HL-60/S4 treated with retinoic acid at 250 ng/mL for 4 days and 3 days (cell line): ENCODE measurements around the gene SMIM44.
"Not testable (repeated sequence)": the region's sequence is repeated elsewhere in the genome, so short reads cannot be mapped to it uniquely, and the experiment has no call there.

ENCODE experiments used
- in situ Hi-C: fragments of 300-500 bp; cut with MboI; formaldehyde crosslinking; loops from 2 replicates; pipeline ENCODE4 v1.7.0; 2022; ENCODE audit warnings: low sequenced_read_pairs

Gene SMIM44

DNA sequence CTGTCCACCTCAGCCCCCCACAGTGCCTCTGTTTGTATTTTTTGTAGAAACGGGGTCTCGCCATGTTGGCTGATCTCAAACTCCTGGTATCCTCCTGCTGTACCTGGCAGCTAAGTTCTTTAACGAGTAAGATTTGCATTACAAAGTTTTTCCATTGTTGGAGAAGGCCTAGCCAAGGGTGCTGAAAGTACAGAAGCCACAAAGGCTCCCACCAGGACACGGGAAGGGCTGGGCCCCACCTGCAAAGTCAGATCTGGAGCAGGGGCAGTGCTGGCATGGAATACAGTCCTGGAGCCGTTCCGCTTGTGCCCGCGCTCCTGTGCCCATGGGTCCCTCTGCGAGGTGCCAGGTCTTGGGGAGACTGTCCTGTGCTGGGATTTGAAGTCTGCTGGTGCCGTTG, 35.0 kb upstream of the SMIM44 start:
- in situ Hi-C loops = no loop called here

DNA sequence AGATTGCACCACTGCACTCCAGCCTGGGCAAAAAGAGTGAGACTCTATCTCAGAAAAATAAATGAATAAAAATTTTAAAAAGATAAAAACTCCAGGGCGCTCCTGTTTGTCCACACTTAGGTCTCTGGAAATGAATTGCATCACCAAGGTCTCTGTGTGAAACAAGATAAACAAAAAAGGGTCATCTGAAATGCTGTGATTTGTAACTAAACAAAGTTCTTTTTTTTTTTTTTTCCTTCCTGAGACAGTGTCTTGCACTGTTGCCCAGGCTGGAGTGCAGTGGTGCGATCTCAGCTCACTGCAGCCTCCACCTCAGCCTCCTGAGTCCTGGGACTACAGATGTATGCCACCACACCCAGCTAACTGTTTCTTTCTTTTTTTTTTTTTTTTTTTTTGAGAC, 34.4 kb upstream of the SMIM44 start:
- in situ Hi-C loops = no loop called here

DNA sequence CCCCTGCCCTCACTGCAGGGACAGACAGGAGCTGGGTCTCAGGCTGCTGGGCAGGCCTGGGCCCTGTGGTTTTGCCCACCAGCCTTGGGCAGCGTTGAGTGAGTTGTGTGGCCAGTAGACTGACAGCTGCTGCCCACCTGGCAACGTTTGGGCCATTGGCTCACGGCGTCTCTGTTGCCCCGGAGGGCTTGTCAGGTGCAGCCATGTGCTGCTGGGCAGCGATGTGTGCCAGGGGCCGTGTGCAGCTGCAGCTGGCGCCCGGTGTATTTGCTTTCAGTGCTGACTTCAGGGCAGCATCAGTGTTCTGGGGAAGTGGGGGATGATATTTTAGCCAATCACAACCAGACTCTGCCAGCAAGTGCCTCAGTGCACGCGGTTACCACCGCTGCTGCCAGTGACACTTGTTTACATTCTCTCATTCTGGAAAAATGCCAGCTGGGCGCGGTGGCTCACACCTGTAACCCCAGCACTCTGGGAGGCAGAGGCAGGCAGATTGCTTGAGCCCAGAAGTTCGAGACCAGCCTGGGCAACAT, 33.5 kb upstream of the SMIM44 start:
- in situ Hi-C loops = no loop called here

DNA sequence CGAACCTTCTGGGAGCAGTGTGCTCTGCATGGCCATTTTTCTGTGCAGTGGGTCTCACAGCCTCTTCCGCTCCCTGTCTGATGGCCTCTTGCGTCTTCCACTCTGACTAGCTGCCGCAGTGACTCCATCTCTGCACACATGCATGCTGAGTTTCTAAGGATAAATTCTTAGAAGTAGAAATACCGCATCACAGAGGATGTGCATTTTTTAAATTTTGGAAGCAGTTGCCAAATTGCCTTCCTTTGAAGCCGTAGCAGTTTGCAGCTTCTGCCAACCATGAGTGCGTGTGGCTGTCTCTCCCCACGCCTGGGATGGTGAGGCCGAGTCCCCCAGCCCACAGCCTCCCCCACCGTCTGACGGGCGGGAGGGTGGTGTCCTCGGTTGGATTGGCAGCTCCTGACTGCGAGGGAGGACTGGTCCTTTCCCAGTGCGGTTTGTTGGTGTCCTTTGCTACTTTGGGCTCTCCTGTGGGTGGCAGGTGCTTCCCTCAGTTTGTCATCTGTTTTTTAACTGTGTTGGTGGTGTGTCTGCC, 32.7 kb upstream of the SMIM44 start:
- in situ Hi-C loops = no loop called here

DNA sequence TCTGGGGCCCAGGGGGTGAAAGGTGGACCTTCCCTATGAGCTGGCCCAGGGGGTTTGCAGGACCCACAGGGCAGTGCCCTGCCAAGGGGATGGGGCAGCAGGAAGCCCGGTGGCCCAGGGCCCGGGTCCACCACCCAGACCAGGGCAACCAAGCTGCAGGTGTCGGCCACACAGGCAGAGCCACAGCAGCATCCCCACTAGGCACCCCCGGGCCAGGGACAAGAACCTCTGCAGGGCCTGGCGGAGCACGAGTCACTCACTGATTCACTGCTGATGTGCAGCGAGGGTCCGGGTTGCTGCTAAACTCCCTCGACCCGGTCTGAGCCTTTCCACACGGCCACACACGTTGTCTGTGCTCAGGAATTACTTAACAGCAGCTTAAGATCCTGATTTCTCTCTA, 31.7 kb upstream of the SMIM44 start:
- in situ Hi-C loops = no loop called here

DNA sequence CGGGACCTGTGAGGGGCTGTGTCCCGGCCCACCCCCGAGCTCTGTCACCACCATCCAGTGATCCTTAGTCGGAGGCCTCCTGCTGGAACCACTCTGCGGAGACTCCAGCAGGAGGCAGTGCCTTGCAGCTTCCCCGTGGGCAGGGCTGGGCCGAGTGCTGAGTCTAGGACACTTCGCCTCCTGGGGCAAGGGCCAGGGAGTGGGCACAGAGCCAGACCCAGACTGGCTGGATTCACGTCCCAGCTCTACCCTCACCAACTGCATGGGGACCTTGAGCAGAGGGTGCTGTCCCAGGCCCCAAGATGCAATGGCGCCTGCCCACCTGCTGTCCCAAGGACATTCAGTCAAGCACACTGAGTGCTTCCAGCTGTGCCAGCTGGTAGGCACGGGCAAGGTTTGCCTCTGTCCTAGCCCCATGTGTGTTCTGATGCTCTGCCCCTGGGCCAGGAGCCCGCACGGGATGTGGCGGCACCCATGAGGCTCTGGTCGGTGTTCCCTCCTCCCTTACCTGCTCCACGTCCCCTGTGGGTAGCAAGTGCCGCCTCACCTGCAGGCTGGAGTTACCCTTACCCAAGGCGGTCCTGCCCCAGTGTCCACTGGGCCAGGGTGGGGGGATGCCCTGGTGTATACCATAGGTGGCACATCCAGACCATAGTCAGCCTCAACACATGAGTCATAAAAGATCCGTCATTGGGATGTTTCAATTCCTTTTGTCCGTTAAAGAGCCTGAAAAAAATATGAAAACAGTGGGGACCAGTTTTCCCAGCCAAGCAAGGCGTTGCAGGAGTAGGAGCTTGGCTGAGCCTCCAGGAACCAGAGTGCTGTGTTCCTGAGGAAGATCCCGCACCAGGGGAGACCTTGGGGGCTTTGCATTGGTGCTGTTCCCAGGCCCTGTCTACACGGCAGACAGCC, 30.2 kb upstream of the SMIM44 start:
- in situ Hi-C loops = no loop called here

DNA sequence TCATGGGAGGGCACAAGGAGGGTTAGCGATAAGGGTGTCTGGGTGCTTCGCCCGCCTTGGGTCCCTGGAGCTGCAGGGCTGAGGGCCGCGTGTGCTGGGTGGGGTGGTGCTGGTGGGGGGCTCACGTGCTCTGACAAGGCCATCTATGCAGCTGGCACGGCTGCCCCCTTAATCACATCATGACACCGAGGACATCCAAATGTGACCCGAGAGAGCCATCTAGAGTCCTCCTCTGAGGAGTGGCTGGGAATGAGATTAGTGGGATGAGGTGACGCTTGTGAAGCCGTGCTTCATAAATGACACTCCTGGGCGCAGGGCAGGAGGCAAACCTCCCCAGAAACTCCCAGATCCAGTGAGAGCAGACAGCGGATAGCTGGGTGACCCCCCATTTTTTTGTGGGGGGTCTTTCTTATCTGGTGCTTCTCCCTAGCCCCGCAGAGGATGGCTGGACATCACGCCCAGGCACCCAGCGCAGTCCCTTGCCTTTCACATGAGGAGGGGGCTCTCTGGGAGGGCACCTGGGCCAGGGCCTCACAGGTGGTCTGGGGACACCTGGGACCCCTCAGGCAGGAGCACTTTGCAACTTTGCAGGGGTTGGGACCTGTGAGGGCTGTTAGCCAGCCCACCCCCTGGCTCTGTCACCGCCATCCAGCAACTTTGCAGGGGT, 29.5 kb upstream of the SMIM44 start:
- in situ Hi-C loops = no loop called here

DNA sequence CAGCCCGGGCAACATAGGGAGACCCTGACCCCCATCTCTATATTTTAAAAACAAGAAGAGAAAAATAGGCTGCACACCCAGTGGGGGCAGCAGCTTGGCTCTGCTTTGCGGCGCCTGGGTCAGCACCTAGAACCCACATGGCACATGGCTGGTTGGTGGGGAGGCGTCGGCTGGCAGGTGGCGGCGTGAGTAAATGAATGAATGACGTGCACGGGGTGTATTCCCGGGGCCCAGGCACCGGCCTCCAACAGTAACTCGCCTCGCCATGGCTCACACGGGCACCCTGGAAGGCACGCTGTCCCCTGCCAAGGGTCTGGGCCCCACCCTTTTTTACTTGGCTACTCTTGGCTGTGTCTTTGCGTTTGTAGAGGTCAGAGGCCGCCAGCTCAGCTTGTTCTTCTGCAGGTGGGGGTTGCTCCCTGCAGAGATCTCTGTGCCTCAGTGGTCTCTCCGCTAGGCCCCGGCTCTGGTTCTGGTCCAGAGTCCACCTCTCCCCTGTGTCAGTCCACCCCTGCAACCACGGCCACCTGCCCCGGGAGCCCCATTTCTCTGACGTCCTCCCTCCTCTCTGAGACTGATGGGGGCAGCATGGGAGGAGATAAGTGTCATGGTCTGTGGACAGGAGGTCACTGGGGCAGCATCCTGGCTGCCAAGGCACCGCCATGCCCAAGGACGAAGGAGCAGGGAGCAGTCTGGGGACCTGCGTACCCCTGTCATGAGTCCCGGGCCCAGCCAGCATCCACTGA, 28.4 kb upstream of the SMIM44 start:
- in situ Hi-C loops = no loop called here

DNA sequence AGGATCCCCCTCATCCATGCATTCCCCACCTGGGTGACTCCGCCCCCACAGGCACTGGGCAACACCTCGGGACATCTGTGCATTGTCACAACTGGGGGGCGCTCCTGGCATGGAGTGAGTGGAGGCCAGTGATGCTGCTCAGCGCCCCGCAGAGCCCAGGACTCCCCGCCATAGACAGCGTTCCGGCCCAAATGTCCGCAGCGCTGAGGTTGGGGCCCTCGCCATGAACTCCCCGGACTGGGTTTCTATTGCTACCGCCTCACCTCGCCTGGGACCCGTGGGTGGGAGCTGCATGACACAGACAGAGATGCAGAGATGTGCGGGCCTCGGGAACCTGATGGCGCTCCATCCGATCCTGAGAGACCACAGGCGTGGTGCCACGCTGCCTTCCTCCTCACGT, 27.5 kb upstream of the SMIM44 start:
- in situ Hi-C loops = no loop called here

DNA sequence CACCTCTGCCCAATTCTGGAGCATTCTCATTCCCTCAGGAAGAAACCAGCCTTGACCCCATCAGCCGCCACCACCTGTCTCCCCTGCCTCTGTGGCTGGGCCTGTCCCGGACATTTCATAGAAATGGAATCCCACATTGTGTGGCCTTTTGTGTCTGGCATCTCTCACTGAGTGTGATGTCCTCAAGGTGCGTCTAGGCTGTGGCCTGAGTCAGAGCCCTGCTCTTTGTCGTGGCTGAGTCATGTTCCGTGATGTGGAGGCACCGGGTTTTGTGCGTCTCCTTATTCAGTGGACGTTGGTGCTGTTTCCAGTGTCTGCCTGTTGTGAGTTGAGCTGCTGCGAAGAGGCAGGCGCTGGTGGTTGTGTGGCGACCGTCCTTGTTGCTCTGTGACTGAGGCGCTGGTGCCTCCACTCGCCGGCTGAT, 26.3 kb upstream of the SMIM44 start:
- in situ Hi-C loops = no loop called here

DNA sequence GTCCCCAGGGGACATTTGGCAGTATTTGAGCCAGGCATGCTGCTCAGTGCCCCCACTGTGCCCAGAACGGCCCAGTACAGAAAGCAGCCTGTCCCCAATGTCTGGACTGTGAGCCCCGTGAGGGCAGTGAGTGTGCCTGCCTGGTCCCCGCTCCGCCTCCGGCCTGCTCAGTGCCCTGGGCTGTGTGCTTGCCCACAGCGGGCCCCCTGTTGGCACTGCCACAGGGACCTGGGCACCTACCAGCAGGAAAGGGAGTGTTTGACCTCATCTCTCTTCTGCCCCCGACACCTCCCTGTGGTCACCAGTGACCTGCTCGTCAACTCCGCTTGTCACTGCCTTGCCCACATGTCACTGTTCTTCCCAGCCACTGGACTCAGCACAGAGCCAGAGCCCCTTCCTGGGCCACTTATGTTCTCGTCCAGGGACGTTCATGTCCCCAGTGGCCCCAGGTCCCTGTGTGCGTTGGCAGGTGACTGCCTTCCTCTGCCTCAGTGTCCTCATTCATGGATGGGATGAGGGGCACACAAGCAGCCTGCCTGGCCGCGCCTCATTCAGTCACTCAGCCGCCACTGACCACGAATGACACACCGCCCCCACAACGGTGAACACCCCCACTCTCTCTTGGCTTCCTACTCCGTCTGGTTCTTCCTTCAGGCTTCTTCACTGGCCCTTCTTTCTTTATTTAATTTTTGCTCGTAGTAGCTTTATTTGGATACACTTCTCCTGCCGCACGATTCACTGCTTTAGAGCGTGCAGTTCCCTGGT, 25.7 kb upstream of the SMIM44 start:
- in situ Hi-C loops = no loop called here

DNA sequence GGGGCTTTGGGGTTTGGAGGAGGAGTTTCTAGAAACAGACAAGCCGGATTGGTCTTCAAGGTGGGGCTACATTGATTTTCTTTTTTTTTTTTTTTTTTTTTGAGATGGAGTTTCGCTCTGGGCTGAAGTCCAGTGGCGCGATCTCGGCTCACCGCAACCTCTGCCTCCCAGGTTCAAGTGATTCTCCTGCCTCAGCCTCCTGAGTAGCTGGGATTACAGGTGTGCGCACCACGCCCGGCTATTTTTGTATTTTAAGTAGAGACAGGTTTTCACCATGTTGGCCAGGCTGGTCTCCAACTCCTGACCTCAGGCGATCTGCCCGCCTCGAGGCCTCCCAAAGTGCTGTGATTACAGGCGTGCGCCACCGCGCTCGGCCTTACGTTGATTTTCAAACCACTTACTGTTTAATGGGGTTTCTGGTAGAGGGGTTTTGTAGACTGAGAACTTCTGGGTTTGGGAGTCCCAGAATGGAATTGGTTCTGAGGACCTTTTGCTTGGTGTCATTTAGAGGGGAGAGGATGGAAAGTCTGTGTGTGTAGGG, 24.9 kb upstream of the SMIM44 start:
- in situ Hi-C loops = not testable (repeated sequence)

DNA sequence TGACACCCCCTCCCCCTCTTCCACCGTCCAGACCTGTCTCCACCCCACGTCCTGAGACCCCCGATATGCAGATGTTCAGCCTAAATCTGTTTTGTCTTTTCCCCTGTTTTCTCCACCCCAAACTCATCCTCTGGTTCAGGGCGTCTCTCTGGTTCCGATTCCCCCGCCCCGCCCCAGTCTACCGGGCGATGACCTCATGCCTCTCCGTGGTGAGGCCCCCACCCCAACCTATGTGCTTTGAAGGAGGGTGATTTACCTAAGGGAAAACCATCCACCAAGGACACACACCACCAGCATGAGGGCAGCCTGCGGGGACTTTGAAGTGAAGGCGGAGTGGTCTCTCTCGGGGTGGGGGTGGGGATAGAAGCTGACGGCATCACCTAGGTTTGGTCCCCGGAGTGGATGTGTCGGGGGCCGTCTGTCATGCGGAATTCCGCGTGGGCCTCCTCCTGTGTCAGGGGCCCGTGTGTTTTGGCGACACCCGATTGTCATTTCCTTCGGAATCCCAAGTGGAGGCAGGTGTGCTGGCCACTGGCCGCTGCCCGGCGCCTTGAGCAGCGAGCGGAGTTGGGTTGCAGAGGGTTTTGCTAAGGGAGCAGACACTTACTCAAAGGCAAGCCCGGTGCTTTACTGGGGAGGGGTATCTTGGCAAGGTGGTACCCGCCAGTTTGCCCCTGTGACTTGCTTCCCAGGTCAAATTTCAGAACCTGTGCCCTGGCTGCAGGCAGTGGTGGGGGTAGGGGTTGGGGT, 24.3 kb upstream of the SMIM44 start:
- in situ Hi-C loops = no loop called here

DNA sequence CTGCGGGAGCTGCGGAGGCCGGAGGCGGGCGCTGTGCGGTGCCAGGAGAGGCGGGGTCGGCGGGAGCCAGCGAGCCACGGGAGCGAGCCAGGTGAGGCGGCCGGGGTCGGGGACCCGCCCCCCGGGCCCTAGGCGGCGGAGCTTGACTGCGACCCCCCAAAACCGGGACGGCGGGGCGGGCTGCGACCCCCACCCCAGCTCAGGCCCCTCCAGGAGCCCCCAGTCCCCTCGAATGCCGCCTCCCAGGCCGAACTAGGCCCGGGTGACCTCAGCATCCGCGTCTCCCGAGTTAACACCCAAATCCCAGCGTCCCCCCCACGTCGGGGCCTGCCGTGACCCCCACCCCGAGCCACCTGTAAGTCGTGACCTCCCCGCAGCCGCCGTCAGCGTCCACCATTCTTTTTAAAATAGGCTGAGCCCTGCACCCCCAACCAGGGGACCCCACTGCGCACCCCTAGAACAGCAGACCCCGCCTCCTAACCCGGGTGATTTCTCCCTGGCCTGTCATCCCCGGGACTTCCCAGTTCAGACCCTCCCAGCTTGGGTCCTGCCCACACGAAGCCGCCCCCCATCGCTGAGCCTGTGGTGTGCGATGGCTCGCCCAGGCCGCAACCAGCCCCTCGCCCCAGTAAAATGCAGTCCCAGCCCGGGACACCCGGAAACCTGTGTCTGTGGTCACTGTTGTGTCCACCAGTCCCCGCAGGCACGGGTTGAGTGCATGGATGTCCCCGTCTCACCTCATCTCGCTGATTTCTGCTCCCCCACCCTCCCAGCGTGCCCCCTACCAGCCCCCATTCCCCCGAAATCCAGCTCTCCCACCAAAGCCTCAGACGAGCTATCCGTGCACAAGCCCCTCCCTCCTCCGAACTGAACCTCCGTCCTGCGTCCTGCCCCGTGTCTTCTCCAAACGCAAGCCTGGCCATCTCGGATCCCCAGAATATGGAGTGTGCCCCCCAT, 23.4 kb upstream of the SMIM44 start:
- in situ Hi-C loops = no loop called here

DNA sequence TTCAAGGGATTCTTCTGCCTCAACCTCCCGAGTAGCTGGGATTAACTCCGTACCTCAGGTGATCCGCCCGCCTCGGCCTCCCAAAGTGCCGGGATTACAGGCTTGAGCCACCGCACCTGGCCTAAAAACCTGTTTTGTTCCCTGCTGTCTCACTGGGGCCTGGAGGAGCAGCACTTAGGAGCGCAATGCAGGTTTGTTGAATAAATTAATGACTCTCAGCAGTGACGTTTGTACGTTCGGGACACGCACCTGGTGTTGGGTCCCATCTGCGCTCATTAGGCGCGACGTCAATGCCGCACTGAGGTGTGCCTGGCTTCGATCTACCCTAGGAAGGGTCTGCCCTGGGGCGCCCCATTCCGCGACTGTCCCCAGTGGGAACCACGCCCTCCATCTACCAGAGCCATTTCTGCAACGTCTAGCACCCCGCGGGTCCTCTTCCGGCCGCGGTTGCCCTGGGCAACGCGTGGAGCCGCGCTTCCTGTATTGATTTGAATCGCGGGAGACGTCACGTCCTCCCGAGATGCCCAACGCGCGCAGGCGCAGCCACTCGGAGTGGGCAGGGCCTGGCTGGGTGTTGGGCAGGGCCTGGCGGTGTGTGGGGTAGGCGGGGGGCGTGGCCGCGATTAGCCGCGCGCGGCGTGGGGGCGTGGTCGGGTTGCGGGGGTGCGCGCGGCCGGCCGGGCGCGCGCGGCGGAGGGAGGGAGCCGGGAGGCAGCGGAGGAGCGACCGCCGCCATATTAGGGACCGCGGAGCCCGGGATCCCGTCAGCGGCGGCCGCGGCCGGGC, 22.6 kb upstream of the SMIM44 start, which contains the start of gene FZR1:
Gene FZR1 (plus strand): TSS at position 714 of the 786 bp plus-strand sequence. CDS start 16,679 bp downstream, outside the sequence.
- in situ Hi-C loops = no loop called here

DNA sequence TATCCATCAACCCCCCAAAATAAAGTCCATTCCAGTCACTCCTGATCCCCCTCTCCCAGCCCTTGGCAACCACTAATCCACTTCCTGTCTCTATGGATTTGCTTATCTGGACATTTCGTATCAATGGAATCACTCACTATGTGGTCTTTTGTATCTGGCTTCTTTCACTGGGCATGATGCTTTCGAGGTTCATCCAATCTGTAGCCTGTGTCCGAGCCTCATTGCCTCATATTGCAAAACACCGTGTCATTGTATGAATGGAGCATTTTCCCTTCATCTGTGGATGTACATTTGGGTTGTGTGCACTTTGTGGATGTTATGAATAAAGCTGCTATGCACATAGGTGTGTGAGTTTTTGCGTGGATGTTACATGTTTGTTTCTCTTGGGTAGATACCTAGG, 21.5 kb upstream of the SMIM44 start:
- in situ Hi-C loops = no loop called here

DNA sequence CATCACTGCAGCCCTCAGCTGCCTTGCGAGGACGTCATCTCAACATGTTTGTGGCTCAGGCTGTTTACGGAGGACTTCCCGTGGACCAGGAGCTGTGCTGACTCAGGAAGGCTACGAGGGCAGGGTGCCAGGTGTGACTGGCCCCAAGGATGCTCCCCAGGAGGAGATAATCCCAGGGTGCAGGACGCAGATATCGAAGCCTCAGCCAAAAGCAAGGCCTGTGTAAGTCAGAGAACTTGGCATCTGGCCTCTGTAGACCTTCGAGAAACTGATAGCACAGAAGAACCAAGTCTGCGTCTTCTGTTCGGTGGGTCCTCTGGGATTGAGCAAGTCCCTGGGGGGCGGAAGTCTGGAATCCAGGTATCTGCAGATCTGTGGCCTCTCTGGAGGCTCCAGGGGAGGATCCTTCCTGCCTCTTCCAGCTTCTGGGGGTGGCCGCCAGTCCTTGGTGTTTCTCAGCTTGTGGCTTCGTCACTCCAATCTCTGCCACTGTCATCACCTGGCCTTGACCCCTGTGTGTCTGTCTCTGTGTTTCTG, 19.9 kb upstream of the SMIM44 start:
- in situ Hi-C loops = no loop called here
